RWPE1 (cell line): ENCODE measurements around the gene TCP11.

ENCODE experiments used
- CTCF ChIA-PET: fragments of 350-600 bp; sonication (Branson Sonifier 250); formaldehyde crosslinking; extraction: SDS; loops from one replicate; lab custom pipeline; 2021; lab: Yijun Ruan, JAX
- POLR2A ChIA-PET: fragments of 400-600 bp; formaldehyde crosslinking; extraction: SDS; loops from one replicate; lab custom pipeline; 2020; ENCODE audit warnings: antibody characterized with exemption; ENCODE audit not compliant: low non-redundant PET; lab: Yijun Ruan, JAX
- DNase-seq: peaks from one replicate; pipeline ENCODE4 v3.0.0; 2012; ENCODE audit warnings: low spot score
- H3K27ac ChIP-seq: fragments of 450-650 bp; 2 replicates; pipeline ENCODE4 v1.5.1; 2017
- TF ChIP-seq, protein P1 (sequence below): fragments of 450-650 bp; conservative IDR thresholded peaks from 2 replicates; pipeline ENCODE4 v1.5.1; 2017; ENCODE audit warnings: low read depth, mild to moderate bottlenecking

TCP11 gene

DNA sequence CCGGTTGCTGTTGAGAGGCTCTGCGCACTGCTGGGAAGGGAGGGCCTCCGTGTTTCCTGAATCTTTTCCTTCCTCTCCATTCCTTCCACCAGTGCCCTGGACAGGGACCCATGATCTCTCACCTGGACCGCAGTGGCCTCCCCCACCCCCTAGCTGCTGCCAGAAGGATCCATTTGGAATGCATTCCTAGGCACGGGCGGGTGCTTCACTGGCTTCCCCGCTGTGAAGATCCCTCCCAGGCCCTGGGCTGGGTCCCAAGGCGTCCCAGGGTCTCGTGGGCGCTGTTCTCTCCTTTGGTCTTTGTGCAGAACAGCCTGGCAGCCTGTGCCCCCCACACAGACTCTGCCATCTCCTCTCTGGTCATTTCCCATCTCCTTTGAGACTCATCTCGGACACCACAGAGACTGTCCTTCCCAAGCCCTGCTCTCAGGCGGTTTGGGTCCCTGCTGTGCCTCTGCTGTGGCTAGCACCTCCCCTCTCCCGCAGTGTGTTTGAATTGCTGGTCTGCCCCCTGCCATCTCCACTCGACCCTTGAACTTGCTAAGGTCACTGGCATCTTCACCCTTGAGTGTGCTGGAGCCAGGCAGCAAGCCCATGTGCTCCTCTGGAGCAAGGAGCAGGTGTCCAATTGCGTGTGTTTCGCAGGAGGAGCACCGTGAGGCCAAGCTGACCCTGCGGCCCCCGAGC, 59.0 kb downstream of the TCP11 start:
- no peak for DNase-seq
- TF ChIP-seq, protein P1, sequence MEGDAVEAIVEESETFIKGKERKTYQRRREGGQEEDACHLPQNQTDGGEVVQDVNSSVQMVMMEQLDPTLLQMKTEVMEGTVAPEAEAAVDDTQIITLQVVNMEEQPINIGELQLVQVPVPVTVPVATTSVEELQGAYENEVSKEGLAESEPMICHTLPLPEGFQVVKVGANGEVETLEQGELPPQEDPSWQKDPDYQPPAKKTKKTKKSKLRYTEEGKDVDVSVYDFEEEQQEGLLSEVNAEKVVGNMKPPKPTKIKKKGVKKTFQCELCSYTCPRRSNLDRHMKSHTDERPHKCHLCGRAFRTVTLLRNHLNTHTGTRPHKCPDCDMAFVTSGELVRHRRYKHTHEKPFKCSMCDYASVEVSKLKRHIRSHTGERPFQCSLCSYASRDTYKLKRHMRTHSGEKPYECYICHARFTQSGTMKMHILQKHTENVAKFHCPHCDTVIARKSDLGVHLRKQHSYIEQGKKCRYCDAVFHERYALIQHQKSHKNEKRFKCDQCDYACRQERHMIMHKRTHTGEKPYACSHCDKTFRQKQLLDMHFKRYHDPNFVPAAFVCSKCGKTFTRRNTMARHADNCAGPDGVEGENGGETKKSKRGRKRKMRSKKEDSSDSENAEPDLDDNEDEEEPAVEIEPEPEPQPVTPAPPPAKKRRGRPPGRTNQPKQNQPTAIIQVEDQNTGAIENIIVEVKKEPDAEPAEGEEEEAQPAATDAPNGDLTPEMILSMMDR, result no peak
- POLR2A ChIA-PET, result no interaction called here
- CTCF ChIA-PET, result interaction anchor here (0.7 kb wide), 1 partner anchor 93 kb away, joined by 3 read pairs; no protein-coding TSS in a partner anchor
- H3K27ac ChIP-seq, result peak overlapping the region; percentile 53; the same call in 1 of the 2 replicates

DNA sequence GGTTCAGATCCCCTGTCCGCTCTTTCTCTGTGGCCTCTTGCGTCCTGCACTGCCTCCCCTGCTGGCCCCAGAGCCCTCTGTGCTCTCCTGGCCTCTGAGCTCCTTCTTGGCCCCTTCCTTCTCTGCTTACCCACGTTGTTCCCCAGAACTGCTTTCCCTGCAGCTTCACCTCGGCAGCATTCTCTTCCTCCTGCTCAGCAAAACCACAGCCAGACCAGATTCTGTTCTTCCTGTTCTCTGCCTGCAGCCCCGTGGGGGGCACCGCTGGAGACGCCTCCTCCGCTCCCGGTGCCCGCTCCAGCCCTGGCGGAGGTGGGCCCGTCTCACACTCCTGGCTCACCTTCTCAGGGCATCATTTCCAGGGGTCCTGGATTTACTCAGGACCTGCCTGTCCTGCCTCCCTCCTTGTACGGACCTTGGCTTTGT, 59.7 kb downstream of the TCP11 start:
- ChIA-PET CTCF (no interaction called here), POLR2A (no interaction called here)
- peak overlapping the region; percentile 53 for H3K27ac ChIP-seq
- DNase-seq, result no peak
- TF ChIP-seq, protein P1, result no peak

DNA sequence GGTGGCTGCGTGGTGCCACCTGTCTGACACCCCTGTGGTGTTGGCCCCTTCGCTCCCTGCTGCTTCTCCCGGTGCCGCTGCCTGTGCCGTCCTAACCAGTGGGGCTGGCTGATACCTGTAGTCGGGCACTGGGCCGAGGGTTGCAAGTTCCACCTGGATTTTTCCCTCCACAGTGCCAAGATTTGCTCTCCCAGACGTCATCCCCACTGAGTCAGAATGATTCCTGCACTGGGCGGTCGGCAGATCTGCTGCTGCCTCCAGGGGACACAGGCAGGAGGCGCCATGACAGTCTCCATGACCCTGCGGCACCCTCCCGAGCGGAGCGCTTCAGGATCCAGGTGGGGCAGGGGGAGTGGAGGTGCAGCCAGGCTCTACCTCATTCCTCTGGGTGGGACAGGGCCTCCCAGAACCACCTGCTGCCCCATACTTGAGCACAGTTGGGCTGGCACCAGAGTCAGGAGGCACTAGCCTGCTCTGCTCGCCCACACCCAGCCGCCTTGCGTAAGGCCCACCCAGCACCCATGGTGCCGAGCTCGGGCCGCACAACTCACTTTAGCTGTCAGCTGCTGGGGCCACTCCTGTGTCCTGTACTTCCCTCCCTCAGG, 60.2 kb downstream of the TCP11 start:
- peak overlapping the region; percentile 53 for H3K27ac ChIP-seq
- ChIA-PET CTCF (no interaction called here), POLR2A (no interaction called here)
- TF ChIP-seq, protein P1, result no peak
- DNase-seq, result no peak

DNA sequence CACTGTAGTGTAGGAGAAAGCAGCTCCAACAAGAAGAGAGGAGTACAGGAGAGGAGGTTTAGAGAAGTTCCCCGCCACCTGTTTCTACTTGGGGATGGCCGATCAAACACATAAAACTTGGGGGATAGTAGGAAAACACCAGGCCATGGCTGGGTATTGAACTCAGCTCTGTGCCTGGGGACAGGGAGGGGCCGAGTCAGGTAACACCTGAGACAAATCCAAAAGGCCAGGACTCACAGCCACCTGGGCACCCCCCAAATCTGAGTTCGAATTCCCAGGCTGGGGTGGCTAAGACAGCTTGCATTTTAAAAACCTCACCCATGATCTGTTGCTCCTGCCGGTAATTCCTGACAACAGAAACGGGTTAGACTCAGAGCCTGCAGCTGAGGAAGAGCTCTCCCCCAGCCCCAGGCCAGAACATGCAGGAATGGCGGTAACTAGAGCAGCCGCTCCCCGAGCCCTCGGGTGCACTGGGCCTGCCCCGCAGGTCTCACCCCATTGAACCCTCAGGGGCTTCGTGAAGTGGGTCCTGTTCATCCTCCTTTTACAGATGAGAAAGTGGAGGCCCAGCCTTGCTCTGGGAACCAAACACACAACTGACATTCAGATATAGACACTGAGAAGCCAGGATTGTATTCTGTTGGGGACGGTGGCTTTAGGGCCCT, 61.0 kb downstream of the TCP11 start:
- POLR2A ChIA-PET, result no interaction called here
- TF ChIP-seq, protein P1, result no peak
- CTCF ChIA-PET, result interaction anchor here (0.5 kb wide), 1 partner anchor 138 kb away, joined by 3 read pairs; no protein-coding TSS in a partner anchor
- no peak for DNase-seq
- H3K27ac ChIP-seq, result peak overlapping the region; percentile 53

DNA sequence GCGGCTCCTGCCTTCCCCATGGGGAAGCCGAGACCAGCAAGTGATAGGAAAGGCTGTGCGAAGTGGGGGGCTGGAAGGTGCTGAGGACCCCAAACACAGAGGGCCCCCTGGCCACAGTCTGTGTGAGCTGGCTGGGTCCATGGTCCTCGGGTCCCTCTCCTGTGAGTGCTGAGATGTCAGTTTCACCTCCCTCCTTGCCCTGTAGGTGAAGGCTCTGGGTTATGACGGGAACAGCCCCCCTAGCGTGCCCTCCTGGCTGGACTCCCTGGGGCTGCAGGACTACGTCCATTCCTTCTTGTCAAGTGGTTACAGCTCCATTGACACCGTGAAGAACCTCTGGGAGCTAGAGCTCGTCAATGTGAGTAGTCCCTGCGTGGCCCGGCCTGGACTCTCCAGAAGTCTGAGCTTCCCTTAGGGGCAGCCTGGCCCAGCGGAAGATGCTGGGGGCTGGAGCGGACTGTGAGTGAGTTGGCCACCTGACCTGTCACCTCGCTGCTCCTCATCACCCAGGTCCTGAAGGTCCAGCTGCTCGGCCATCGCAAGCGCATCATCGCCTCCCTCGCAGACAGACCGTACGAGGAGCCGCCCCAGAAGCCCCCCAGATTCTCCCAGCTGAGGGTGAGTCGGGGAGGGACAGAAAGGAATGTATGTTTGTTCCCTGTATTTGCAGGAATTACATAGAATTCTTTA, 61.7 kb downstream of the TCP11 start:
- ChIA-PET CTCF (interaction anchor here (0.5 kb wide), 1 partner anchor 137 kb away, joined by 3 read pairs; no protein-coding TSS in a partner anchor), POLR2A (no interaction called here)
- TF ChIP-seq, protein P1, result no peak
- H3K27ac ChIP-seq, result no peak overlapping the region; the same call in 1 of the 2 replicates
- DNase-seq, result no peak

DNA sequence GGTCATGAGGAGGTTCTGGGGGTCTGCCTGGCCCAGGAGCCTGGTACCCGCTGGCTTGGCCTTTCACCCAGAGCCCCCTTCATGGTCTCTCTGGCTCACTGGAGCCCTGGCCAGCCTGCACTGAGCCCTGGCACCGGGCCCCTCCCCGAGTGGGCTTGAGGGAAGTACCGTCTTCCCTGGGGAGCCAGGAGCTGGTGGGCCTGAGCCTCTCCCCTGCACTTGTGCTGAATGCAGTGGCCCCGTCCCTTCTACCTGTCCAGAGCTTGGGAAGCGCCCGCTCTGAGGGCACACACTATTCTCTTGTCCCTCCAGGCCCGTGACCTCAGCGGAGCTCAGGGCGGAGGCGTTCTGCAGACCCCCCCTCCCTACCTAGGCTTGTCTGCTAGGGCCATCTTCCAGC, 62.2 kb downstream of the TCP11 start:
- DNase-seq, result no peak
- CTCF ChIA-PET, result no interaction called here
- H3K27ac ChIP-seq, result peak overlapping the region; percentile 88
- POLR2A ChIA-PET, result no interaction called here
- TF ChIP-seq, protein P1, result no peak
